ENCODE data around the gene RHNO1.

DNA sequence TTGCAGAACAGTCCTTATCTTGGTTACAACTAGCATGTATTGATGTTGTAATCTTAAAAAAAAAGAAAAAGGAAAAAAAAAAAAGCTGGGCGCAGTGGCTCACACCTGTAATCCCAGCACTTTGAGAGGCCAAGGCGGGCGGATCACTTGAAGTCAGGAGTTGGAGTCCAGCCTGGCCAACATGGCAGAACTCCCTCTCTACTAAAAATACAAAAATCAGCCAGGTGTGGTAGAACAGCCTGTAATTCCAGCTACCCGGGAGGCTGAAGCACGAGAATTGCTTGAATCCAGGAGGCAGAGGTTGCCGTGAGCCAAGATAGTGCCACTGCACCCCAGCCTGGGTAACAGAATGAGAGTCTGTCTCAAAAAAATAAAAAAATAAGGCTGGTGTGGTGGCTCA lies 56.6 kb downstream of the RHNO1 start:
- no peak for TF ChIP-seq IRF2 (CRISPR knock-in tag; IDR thresholded peaks at IDR 0.05)
- no peak for TF ChIP-seq ZFY (CRISPR knock-in tag; IDR thresholded peaks at IDR 0.05)
- TF ChIP-seq ZNF121 (CRISPR knock-in tag; IDR thresholded peaks at IDR 0.05) = no peak
- TF ChIP-seq, protein P1, sequence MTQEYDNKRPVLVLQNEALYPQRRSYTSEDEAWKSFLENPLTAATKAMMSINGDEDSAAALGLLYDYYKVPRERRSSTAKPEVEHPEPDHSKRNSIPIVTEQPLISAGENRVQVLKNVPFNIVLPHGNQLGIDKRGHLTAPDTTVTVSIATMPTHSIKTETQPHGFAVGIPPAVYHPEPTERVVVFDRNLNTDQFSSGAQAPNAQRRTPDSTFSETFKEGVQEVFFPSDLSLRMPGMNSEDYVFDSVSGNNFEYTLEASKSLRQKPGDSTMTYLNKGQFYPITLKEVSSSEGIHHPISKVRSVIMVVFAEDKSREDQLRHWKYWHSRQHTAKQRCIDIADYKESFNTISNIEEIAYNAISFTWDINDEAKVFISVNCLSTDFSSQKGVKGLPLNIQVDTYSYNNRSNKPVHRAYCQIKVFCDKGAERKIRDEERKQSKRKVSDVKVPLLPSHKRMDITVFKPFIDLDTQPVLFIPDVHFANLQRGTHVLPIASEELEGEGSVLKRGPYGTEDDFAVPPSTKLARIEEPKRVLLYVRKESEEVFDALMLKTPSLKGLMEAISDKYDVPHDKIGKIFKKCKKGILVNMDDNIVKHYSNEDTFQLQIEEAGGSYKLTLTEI (CRISPR knock-in tag; conservative IDR thresholded peaks at IDR 0.05) = no peak
- no peak for TF ChIP-seq SIN3A (IDR thresholded peaks at IDR 0.05; ENCODE audit: borderline replicate concordance, low read depth, low read length)
- no peak for TF ChIP-seq NCOR1 (IDR thresholded peaks at IDR 0.05; ENCODE audit: borderline replicate concordance, low read length)
- no peak for TF ChIP-seq SETDB1 (CRISPR knock-in tag; IDR thresholded peaks at IDR 0.05; ENCODE audit: borderline replicate concordance)
- TF ChIP-seq, protein P2, sequence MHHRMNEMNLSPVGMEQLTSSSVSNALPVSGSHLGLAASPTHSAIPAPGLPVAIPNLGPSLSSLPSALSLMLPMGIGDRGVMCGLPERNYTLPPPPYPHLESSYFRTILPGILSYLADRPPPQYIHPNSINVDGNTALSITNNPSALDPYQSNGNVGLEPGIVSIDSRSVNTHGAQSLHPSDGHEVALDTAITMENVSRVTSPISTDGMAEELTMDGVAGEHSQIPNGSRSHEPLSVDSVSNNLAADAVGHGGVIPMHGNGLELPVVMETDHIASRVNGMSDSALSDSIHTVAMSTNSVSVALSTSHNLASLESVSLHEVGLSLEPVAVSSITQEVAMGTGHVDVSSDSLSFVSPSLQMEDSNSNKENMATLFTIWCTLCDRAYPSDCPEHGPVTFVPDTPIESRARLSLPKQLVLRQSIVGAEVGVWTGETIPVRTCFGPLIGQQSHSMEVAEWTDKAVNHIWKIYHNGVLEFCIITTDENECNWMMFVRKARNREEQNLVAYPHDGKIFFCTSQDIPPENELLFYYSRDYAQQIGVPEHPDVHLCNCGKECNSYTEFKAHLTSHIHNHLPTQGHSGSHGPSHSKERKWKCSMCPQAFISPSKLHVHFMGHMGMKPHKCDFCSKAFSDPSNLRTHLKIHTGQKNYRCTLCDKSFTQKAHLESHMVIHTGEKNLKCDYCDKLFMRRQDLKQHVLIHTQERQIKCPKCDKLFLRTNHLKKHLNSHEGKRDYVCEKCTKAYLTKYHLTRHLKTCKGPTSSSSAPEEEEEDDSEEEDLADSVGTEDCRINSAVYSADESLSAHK (CRISPR knock-in tag; IDR thresholded peaks at IDR 0.05; ENCODE audit: borderline replicate concordance) = no peak
